Liver (tissue), 9 donors: ENCODE measurements around the gene TRDMT1. TPM values are rescaled to one million over a fixed set of nuclear protein-coding genes. Genes with fewer than 3 reads are reported as not detected.

ENCODE experiments used
- DNase-seq: peaks from one replicate; pipeline ENCODE4 v3.0.0-alpha.2; 2017; ENCODE audit warnings: low spot score
- H3K27ac ChIP-seq, 2 donors: one replicate each; pipeline ENCODE4 v1.7.0; 2013; ENCODE audit warnings: inconsistent platforms in 2 of 2, low read length in 2 of 2, control low read depth in 1 of 2, low read depth in 1 of 2, mild to moderate bottlenecking in 1 of 2
- H3K27me3 ChIP-seq, 4 donors: one replicate each; pipeline versions ENCODE4 v1.6.1 to v1.7.0; 2013; ENCODE audit warnings: low read length in 3 of 4, inconsistent platforms in 1 of 4, mild to moderate bottlenecking in 1 of 4, moderate library complexity in 1 of 4; ENCODE audit not compliant: control insufficient read depth in 4 of 4, insufficient read depth in 4 of 4
- H3K36me3 ChIP-seq, 4 donors: one replicate each; pipeline versions ENCODE4 v1.6.1 to v1.7.0; 2013; ENCODE audit warnings: low read length in 3 of 4, mild to moderate bottlenecking in 3 of 4, low read depth in 1 of 4, moderate library complexity in 1 of 4; ENCODE audit not compliant: control insufficient read depth in 4 of 4, insufficient read depth in 3 of 4
- H3K4me1 ChIP-seq, 4 donors: one replicate each; pipeline versions ENCODE4 v1.6.1 to v1.7.0; 2013; ENCODE audit warnings: low read length in 3 of 4, mild to moderate bottlenecking in 3 of 4, moderate library complexity in 1 of 4; ENCODE audit not compliant: control insufficient read depth in 4 of 4, insufficient read depth in 4 of 4
- H3K4me3 ChIP-seq, 3 donors: one replicate each; pipeline versions ENCODE4 v1.6.1 to v1.7.0; 2013; ENCODE audit warnings: low read length in 3 of 3, control low read depth in 1 of 3, low read depth in 1 of 3, mild to moderate bottlenecking in 1 of 3
- H3K9ac ChIP-seq, 2 donors: one replicate each; pipeline ENCODE4 v1.7.0; 2013; ENCODE audit warnings: low read length in 2 of 2, mild to moderate bottlenecking in 2 of 2, moderate library complexity in 2 of 2, control low read depth in 1 of 2, low read depth in 1 of 2
- H3K9me3 ChIP-seq, 4 donors: one replicate each; pipeline versions ENCODE4 v1.6.1 to v1.7.0; 2013; ENCODE audit warnings: low read length in 3 of 4; ENCODE audit not compliant: control insufficient read depth in 4 of 4
- ATF3 ChIP-seq: IDR thresholded peaks from 2 replicates; pipeline ENCODE4 v1.6.1; 2016; ENCODE audit warnings: antibody characterized with exemption
- EGR1 ChIP-seq, 2 donors: IDR thresholded peaks; 2 replicates each; pipeline ENCODE4 v1.6.1; 2016 to 2018; ENCODE audit warnings: antibody characterized with exemption in 2 of 2, low read depth in 2 of 2
- HNF4G ChIP-seq: IDR thresholded peaks from 2 replicates; pipeline ENCODE4 v1.6.1; 2016; ENCODE audit warnings: antibody characterized with exemption
- JUND ChIP-seq, 2 donors: IDR thresholded peaks; 2 replicates each; pipeline ENCODE4 v1.6.1; 2016; ENCODE audit warnings: antibody characterized with exemption in 2 of 2
- MAX ChIP-seq: IDR thresholded peaks from 2 replicates; pipeline ENCODE4 v1.6.1; 2016; ENCODE audit warnings: antibody characterized with exemption
- RAD21 ChIP-seq, 2 donors: IDR thresholded peaks; 2 replicates each; pipeline ENCODE4 v1.6.1; 2016; ENCODE audit warnings: antibody characterized with exemption in 2 of 2, mild to moderate bottlenecking in 2 of 2
- REST ChIP-seq: IDR thresholded peaks from 2 replicates; pipeline ENCODE4 v1.6.1; 2016; ENCODE audit warnings: antibody characterized with exemption, mild to moderate bottlenecking
- RXRA ChIP-seq, 2 donors: IDR thresholded peaks; 2 replicates each; pipeline ENCODE4 v1.6.1; 2017 to 2018; ENCODE audit warnings: antibody characterized with exemption in 2 of 2, mild to moderate bottlenecking in 1 of 2
- SP1 ChIP-seq: IDR thresholded peaks from 2 replicates; pipeline ENCODE4 v1.6.1; 2018; ENCODE audit warnings: antibody characterized with exemption, mild to moderate bottlenecking
- ZBTB33 ChIP-seq: IDR thresholded peaks from 2 replicates; pipeline ENCODE4 v1.6.1; 2016; ENCODE audit warnings: antibody characterized with exemption
- WGBS: extraction: QIAGEN DNeasy Blood & Tissue Kit; methylation state at CpG from one replicate; pipeline ENCODE4 v1.1.7; 2013; 5-methylcytosine and 5-hydroxymethylcytosine counted together
- polyA plus RNA-seq, 2 donors: library from polyadenylated mRNA; stranded (reverse) in 1 of 2; unstranded in 1 of 2; fragments of 200-250 nt in 1 of 2; fragments of >200 nt in 1 of 2; fragmentation: Nextera tagmentation in 1 of 2; extraction: Ambion mirVana in 1 of 2; gene quantifications; one replicate each; pipeline versions ENCODE4 v1.2.1 to v1.2.3, GENCODE V29; 2013 to 2015
- total RNA-seq, 2 donors: library from RNA; depleted of rRNA; stranded (reverse); fragments of >200 nt; gene quantifications; one replicate each; pipeline ENCODE4 v1.2.3, GENCODE V29; 2014
- donor health status: healthy.
- donor health status: healthy.
- donor health status: healthy.
- donor health status: healthy.
- donor health status: healthy.

TRDMT1 gene
- total and polyA plus RNA-seq, 4 donors, result 0.38 to 2.4 (median 1.1) TPM

GRCh38 chr10:17237915-17238444 is 36.5 kb upstream of the TRDMT1 start:
- Histone ChIP-seq H3K9ac (no peak overlapping the region), H3K36me3 (peaks cover 0 to 4% (median under 1%) of the 10 kb centered on the region in 4 donors), H3K4me1 (peaks cover 0 to 2% (median 0%) of the 10 kb centered on the region in 4 donors), H3K4me3 (no peak overlapping the region), H3K27me3 (peaks cover 0 to 4% (median 0%) of the 10 kb centered on the region in 4 donors), H3K9me3 (peaks cover 0 to 2% (median under 1%) of the 10 kb centered on the region in 4 donors), H3K27ac (no peak overlapping the region)
- TF ChIP-seq JUND (IDR thresholded peaks at IDR 0.05), result no peak
- TF ChIP-seq EGR1 (IDR thresholded peaks at IDR 0.05; ENCODE audit: low read depth in 2 of 2), result no peak
- TF ChIP-seq REST, result no peak
- no peak for TF ChIP-seq MAX
- TF ChIP-seq HNF4G, result no peak
- no peak for TF ChIP-seq SP1
- TF ChIP-seq ZBTB33, result no peak
- no peak for TF ChIP-seq ATF3
- no peak for TF ChIP-seq RAD21 (IDR thresholded peaks at IDR 0.05)
- WGBS, result 83% methylated on average over 4 of the region's 4 CpGs
- no peak for DNase-seq

- Histone ChIP-seq H3K9me3 (peaks cover 0 to 2% (median under 1%) of the 10 kb centered on the region in 4 donors), H3K27ac (no peak overlapping the region), H3K4me1 (peaks cover 0 to 2% (median under 1%) of the 10 kb centered on the region in 4 donors), H3K27me3 (peaks cover 0 to 4% (median 2%) of the 10 kb centered on the region in 4 donors), H3K4me3 (no peak overlapping the region), H3K36me3 (peaks cover 0 to 4% (median under 1%) of the 10 kb centered on the region in 4 donors), H3K9ac (no peak overlapping the region)
- TF ChIP-seq HNF4G, result no peak
- no peak for TF ChIP-seq RXRA (IDR thresholded peaks at IDR 0.05)
- no peak for DNase-seq
- WGBS, result 85% methylated on average over 5 of the region's 5 CpGs
These were observed 35.7 kb upstream of the TRDMT1 start for GRCh38 chr10:17237149-17237527.
